H1 (cell line): Measurements from ENCODE around the gene HPD.

Experiments used
- RAD21 ChIP-seq, 2 experiments: IDR thresholded peaks in 1 of 2; conservative IDR thresholded peaks in 1 of 2; 2 replicates each; pipeline ENCODE4 v1.6.1; 2011; ENCODE audit warnings: low read depth in 2 of 2, low read length in 2 of 2, improper control_type of control experiment in 1 of 2, inconsistent platforms in 1 of 2, mild to moderate bottlenecking in 1 of 2, moderate library complexity in 1 of 2
- TF ChIP-seq, protein P1 (sequence below): IDR thresholded peaks from 2 replicates; pipeline ENCODE4 v1.6.1; 2011; ENCODE audit warnings: low read length, improper control_type of control experiment

DNA sequence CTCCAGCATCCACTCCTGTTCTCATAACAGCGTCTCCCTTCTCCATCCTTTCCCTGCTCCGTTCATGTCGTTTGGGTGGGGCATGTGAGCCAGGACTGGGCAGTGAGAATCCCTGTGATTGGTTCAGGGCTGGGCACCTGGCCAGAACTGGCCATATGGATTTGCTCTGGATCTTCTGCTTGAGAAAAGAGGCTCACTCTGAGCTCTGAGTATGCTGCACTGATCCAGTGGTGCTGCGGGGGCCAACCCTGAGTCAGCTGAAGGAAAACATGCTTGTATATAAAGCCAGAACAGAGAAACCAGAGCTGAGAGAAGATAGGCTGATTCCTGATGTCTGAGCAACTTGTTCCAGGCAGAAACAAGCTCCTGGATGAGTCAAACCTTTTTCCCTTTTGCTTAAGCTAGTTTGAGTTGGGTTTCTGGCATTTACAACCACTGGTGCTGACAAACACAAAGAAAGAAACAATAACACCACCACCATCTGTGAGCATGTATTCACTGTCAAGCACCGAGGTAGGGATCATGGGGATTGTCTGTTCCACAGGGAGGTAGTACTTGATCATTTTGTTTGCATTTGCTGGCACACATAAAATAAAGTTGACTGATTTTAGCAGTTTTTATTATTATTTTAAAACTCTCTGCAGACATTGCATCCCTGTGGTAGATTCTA, 14.0 kb upstream of the HPD start:
- TF ChIP-seq RAD21 (IDR thresholded peaks at IDR 0.05 in 1 of 2, conservative IDR thresholded peaks at IDR 0.05 in 1 of 2; ENCODE audit: low read depth in 2 of 2, low read length in 2 of 2) = no peak
- TF ChIP-seq, protein P1, sequence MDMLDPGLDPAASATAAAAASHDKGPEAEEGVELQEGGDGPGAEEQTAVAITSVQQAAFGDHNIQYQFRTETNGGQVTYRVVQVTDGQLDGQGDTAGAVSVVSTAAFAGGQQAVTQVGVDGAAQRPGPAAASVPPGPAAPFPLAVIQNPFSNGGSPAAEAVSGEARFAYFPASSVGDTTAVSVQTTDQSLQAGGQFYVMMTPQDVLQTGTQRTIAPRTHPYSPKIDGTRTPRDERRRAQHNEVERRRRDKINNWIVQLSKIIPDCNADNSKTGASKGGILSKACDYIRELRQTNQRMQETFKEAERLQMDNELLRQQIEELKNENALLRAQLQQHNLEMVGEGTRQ = no peak
